ENCODE data around the gene UTP3.
"Not testable (repeated sequence)": the region's sequence is repeated elsewhere in the genome, so short reads cannot be mapped to it uniquely, and the experiment has no call there.

The UTP3 gene, protein sequence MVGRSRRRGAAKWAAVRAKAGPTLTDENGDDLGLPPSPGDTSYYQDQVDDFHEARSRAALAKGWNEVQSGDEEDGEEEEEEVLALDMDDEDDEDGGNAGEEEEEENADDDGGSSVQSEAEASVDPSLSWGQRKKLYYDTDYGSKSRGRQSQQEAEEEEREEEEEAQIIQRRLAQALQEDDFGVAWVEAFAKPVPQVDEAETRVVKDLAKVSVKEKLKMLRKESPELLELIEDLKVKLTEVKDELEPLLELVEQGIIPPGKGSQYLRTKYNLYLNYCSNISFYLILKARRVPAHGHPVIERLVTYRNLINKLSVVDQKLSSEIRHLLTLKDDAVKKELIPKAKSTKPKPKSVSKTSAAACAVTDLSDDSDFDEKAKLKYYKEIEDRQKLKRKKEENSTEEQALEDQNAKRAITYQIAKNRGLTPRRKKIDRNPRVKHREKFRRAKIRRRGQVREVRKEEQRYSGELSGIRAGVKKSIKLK

DNA sequence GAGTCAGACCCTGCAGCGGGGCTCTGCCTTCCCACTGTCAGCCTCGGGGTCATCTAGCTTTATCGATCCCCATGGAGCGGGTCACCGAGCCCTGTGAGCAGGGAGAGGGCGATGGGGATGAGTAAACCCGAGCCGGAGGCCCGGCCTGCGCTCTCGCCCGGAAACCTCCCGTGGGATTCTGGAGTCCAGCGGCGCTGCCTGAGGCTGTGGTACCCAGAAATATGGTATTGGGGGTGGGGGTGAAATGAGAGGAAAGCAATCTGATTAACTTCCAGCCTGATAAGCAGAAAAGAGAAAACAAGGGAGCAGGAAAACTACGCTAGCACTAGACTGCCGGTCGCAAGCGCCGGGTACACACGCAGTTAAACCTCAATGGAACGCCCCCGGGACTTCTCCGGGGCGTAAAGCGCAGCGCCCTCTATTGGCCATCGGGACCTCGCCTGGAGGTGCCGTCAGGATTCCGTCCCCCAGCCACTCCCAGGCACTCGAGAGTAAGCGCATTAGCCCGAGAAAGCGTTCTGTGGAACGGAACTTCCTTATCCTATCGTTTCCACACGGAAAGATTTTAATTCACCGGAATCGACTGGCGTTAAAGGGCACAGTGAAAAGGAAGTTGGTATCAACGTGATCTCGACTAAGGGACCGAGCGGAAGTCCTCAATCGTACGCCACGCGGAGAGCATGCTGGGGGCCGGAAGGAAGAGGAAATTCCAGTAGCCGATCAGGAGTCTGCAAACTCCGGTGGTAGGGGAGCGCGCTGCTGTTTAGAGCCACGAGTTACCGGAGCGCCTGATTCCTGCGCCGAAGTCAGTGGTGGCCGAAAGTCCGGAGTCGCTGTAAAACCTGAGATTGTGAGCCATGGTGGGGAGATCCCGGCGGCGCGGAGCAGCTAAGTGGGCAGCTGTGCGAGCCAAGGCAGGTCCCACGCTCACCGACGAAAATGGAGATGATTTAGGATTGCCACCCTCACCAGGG, at the start of gene UTP3:
Gene UTP3, plus strand, starts transcription at position 712 of the 974 bp plus-strand sequence. Its CDS starts 146 bp downstream, at position 858.
- peak; percentile 95 to 96 for DNase-seq

DNA sequence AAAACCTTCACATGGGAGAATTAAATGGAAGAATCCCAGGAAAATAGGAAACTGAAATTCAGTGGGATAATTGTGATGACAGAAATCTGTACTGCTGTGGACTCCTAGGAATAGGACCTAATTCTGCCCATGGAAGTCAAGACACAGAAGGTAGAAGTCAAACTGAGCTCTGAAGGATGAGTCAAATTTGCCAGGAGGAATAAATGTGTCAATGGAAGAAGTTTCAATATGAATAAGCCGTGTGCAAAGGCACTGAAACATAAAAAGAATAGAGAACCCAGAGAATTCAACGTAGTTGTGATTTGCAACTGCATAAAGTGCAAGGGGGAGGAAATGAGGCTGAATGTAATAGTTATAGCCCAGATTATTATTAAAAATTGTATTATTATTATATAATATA, 48.1 kb upstream of the UTP3 start:
- DNase-seq = no peak

DNA sequence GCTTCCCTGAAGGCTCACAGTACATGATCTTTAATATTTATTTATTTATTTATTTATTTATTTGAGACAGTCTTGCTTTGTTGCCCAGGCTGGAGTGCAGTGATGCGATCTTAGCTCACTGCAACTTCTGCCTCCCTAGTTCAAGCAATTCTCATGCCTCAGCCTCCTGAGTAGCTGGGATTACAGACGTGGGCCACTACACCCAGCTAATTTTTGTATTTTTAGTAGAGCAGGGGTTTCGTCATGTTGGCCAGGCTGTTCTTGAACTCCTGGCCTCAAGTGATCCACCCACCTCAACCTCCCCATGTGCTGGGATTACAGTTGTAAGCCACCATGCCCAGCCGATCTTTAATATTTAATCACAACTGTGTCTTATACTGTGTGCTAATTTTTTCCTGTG, 37.6 kb upstream of the UTP3 start:
- DNase-seq = not testable (repeated sequence)

DNA sequence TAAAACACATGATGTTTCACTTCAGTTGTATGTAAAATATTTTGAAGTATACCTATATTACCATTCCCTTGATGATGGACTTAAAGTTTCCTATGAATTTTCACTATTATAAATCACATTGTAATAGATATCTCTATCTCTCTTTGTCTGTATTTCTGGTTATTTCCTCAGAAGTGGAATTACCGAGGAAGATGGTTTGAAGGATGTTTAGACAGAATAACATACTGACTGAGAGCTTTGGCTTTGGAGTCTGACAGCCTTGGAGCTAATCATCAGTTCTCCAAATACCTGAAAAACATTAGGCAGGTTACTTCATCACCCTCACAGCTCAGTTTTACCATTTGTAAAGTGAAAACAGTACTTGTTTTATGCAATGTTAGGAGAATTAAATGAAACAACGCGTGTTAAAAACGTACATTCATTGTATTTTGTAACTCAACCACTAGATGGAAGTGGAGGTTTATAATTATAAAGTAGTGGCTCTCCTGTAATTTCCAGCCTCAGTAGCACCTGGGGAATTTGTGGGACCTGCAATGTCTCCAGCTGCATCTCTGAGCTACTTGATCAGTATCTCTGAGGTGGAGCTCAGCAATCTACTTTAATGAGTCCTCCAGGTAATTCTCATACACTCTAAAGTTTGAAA, 36.3 kb upstream of the UTP3 start:
- DNase-seq = no peak

DNA sequence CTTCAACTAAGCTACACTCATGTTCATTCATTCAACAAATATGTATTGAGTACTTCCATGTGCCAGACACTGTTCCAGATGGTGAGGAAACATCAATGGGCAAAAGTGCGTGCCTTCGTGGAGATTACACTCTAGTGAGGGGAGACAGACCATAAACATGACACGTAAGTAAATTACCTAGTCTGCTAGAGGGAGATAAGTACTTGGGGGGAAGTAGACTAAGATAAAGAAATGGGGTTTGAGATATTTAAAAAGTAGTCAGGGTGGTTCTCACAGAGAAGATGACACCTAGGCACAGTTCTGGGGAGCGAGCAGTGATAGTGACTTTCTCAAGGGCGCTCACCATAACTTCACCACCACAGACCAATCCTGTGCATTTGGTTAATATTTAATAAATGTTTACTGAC, 33.7 kb upstream of the UTP3 start:
- DNase-seq = no peak

DNA sequence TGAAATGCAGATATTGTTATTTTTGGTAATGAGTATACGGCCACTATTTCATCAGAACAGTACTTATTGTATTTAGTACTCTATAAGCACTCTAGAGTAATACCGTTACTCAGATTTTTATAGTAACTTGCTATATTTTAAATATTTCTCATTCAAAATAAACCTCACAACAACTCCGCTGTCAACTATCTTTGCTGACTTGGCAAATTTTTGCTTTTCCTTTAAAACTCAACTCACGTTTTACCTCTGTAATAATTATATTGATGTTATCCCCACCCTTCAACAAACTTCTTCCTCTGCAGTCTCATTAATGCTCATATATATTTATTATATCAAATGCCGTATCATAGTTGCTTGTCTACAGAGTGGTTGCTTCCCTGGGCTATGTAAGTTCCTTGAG, 31.0 kb upstream of the UTP3 start:
- no peak for DNase-seq

DNA sequence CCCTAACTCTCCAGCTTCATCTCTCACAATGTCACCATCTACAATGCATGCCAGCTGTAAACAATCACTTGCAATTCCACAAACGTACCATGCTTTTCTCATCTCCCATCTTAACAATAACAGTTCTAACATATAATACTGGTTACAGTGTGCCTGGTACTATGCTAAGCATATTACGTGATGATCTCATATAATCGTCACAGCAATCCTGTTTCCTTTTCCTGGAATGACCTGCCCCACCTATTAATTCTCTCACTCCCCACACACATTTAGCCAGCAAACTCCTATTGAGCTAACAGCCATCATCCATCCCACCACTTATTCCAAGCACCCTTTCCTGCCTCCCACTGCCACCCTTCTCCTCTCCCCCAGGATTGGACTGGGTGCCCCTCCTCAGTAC, 29.9 kb upstream of the UTP3 start:
- DNase-seq = no peak

DNA sequence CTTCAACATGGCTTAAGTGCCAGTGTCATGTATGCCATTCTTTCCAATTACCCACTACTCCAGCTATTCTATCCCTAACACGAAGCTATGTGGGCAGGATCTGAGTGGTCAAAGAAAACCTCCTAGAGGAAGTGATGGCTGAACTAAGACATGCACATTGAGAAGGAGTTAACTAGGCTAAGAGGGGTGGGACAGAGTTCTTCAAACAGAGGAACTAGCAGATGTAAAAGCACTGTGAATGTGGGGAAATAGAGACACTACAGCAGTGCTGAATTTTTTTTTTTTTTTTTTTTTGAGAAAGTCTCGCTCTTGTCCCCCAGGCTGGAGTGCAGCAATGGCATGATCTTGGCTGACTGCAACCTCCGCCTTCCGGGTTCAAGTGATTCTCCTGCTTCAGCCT, 28.2 kb upstream of the UTP3 start:
- DNase-seq = no peak

DNA sequence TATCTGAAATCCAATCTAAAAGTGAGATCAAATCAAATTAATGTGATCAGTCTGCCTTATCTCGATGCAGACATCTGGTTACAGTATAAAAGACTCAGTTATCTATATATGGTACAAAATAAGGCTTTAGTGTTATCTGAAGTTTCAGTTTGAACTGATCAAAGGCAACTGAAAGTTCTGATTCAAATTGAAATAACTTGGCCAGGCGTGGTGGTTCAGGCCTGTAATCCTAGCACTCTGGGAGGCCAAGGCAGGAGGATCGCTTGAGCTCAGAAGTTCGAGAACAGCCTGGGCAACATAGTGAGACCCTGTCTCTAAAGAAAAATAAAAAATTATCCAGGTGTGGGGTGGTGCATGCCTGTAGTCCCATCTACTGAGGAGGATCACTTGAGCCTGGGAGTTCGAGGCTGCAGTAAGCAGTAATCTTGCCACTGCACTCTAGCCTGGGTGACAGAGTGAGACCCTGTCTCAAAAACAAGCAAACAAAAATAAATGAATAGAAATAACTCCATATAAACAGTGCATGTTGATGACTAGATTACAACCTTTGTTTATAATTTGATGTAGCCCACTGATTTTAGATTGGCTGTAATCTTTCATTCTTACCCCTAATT, 26.9 kb upstream of the UTP3 start:
- DNase-seq = peak; percentile 10 to 32

DNA sequence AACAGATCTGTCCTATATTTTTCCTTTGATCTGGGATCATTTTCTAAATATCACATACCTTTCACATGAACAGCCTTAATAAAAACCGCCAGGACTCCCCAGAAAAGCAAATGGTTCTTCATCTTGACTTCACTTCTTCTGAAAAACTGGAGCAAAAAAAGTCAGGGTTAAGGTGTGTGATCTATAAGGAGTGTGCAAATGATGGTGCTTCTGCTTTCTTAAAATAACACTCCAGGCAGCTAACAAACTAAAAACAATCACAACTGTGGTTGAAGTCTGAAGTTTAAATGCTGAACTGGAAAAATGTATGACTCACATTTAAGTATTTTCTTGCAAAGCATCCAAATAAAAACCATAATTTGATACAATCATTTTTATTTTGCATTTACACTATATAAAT, 22.0 kb upstream of the UTP3 start, which contains the start of gene JCHAIN:
Gene JCHAIN, minus strand, starts transcription at position 140 of the 400 bp plus-strand sequence. Its CDS starts 18 bp downstream, at position 122.
- DNase-seq = no peak

DNA sequence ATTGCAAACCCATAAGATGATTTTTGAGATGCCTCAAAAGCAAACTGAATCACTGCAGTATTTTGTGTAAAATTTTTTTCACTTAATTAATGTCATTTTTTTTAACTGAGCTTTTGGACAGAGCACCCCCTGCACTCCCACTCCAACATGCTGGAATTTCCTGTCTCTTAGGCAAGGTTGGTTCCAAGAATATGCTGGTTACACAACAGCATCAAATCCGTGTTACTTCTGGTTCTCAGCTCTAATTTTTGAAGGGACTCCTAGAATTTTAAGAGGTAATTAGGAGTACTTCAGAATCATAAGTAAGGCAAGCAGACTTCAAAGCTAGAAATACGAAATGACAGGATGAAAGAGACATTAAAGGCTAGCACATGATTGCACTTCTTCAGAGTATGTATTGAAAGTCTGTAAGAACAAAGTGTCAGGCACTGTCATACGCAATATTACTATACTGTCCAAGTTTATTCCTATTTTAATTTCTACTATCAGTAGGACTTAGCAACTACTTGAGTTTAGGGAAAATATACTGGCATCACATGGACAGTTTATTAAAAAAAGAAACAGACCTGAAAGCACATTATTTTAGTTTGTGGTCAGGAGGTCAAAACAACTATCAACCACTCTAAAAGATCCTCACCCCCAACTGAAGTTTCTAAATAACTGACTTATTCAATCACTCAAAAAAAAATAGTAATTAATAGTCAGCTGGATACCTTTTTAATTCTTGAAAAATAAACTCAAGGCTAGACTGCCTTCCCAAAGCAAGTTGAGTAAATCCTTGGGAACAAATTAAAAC, 20.4 kb upstream of the UTP3 start:
- DNase-seq = no peak

DNA sequence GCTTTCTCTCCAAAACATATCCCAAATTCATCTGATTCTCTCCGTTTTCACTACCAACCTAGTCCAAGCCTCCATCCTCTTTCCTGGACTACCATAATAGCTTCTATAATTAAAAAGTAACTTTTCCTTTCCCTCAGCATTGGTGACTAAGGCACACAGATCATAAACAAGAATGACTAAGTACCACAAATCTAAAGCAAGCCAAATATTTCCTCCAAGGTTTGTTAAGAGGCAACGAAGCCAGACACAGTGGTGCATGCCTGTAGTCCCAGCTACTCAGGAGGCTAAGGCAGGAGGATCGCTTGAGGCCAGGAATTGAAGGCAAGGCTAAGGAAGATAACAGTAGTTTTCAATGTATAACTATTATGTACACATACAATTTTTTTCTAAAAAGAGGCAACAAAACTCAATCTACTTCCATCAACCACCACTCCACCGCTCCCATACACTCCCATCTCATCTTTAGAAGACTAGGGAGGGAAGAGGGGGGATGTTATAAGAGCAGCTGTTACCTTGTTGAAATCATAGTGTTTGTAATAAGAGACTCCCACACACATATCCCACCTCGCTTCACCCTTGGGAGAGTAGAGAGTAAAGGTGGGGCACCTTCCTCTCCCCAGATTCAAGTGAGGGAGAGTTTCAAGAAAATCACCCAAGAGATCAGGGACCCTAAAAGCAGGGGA, 17.9 kb upstream of the UTP3 start:
- no peak for DNase-seq

DNA sequence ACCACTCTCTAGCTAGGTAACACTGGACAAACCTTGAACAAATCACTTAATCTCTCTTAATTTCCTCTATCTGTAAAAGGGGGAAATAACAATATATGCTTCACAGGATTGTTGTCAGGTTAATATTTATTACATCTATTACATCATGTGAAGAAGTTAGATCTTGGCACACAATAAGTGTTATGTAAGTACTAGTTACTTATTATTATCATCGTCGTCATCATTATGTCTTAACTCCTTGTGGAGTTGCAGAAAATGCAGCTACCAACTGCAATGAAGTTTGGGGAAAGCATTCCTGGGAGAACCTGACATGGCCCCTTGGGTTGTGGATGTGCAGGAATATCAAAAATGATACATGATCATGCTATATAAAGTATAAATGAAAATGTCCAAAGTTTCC, 17.2 kb upstream of the UTP3 start:
- no peak for DNase-seq

DNA sequence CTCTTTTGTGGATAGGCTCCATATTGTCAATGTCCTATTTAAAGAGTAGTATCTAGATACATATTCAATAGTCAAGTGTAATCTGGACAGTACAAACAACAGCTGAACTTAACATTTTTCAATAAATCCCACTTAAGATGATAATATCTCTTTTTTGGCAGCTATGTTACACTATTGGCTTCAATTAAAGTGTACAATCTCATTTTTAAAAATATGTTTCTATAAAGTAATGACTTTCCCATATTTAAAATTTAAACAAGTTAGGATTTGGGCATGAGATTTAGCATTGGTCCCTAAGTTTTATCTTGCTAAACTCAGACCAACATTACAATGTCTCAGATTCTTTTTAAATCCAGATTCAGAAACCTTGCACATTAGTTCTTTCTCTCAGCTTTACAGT, 14.1 kb upstream of the UTP3 start:
- DNase-seq = no peak

DNA sequence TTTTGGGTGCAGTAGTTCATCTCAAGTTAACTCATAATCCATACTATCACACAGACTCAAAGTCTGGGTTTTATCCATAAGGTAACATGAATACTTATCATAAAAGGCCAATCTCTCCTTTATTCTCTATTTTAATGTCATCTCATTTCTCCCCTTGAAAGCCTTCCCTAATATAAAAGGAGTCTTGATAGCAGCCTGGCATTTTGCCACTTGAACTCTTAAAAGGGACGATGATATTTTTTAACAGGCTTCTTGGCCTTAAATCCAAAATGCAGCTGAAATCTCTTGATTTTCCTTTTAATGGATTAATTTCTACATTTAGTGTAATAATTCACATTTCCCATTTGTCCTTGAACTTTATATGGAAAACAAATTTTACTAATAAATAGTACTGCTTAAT, 13.6 kb upstream of the UTP3 start:
- no peak for DNase-seq

DNA sequence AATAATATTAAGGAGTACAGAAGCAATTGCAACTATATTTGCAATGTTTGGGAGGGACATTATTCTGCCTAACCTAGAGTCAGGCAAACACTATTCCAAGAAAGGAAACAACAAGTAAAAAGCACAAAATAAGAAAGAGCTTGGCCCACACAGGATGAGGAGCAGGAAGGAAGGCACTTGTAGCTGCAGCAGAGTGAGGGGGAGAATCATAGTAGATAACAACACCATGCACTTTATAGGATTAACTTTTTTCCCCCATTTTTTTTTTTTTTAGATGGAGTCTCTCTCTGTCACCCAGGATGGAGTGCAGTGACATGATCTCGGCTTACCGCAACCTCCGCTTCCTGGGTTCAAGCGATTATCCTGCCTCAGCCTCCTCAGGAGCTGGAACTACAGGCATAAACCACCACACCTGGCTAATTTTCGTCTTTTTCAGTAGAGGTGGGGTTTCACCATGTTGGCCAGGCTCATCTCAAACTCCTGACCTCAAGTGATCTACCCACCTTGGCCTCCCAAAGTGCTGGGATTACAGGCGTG, 11.7 kb upstream of the UTP3 start:
- no peak for DNase-seq

DNA sequence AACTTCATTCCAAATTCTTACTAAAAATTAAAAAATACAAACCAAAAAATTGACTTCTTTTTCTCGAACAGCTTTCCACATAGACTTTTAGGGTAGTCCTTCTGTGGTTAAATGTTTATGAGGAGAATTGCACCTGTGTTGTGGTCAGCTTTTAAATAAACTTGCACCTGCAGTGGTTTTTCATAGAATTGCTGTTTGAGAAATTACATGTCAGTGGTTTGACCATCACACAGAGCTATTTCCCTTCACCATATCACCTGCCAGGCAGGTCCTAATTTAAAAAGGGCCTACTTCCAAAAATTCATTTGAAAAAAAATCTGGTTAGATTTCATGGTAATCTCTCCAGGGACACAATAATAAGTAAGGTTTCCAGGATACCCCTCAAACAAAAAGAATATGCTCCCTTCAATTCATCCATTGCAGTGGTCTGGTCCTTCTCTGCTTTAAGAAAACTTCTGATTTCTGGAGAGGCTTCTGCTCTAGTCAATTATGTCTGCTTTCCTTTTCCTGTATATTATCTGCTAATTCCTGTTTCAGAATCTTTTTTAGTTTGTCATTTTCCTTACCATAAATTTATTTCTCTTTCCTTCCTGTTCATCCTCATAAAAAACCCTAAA, 9.8 kb upstream of the UTP3 start:
- DNase-seq = no peak

DNA sequence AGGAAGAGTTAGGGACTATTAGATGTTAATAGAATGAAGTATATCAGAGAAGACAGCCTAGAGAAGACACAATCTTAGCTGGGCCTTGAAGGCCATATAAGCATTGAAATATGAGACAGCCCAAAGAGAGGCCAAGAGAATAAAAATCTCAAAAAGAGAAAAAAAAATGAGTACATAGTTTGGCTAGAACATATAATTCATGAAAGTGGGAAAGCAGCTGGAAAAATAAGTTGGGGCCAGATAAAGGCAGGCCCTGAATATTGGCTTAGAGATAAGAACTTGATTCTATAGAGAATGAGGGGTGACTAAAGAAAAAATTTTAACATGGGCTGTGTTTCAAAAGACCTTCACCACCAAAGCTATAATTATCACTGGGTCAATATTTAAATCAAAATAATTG, 7.4 kb upstream of the UTP3 start:
- DNase-seq = no peak

DNA sequence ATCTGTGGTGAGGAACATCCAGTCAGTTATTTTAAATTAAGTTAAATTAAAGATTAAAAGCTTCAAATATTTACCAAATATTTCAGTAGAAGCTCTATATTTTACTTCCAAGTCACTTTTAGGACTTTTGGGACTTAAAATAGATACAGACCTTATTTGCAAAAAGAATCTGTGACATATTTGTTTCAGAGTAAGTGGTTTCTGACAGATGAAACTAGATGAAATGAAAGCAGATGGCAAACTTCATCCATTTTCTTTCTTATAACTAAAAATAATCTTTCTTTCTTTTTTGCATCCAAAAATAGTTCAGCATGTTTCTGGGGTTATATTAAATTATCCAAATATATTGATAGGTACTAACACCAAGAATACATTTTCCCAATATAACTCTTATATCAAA, 6.6 kb upstream of the UTP3 start:
- no peak for DNase-seq

DNA sequence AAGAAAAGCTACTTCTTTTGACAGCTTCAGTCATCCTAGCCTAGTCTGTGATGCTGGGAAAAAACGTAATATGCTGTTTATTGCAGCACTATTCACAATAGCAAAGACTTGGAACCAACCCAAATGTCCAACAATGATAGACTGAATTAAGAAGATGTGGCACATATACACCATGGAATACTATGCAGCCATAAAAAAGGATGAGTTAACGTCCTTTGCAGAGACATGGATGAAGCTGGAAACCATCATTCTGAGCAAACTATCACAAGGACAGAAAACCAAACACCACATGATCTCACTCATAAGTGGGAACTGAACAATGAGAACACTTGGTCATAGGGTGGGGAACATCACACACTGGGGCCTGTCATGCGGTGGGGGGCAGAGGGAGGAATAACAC, 6.2 kb upstream of the UTP3 start:
- DNase-seq = not testable (repeated sequence)
